NCI-H146 treated with DMSO at 0.1 percent for 48 hours (cell line): ENCODE data around the gene ARHGAP44.

Experiments used
- DNase-seq: peaks from one replicate; lab custom pipeline; 2025; ENCODE audit not compliant: unreplicated experiment; lab: John Stamatoyannopoulos, UW

ARHGAP44 gene, protein sequence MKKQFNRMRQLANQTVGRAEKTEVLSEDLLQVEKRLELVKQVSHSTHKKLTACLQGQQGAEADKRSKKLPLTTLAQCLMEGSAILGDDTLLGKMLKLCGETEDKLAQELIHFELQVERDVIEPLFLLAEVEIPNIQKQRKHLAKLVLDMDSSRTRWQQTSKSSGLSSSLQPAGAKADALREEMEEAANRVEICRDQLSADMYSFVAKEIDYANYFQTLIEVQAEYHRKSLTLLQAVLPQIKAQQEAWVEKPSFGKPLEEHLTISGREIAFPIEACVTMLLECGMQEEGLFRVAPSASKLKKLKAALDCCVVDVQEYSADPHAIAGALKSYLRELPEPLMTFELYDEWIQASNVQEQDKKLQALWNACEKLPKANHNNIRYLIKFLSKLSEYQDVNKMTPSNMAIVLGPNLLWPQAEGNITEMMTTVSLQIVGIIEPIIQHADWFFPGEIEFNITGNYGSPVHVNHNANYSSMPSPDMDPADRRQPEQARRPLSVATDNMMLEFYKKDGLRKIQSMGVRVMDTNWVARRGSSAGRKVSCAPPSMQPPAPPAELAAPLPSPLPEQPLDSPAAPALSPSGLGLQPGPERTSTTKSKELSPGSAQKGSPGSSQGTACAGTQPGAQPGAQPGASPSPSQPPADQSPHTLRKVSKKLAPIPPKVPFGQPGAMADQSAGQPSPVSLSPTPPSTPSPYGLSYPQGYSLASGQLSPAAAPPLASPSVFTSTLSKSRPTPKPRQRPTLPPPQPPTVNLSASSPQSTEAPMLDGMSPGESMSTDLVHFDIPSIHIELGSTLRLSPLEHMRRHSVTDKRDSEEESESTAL

DNA sequence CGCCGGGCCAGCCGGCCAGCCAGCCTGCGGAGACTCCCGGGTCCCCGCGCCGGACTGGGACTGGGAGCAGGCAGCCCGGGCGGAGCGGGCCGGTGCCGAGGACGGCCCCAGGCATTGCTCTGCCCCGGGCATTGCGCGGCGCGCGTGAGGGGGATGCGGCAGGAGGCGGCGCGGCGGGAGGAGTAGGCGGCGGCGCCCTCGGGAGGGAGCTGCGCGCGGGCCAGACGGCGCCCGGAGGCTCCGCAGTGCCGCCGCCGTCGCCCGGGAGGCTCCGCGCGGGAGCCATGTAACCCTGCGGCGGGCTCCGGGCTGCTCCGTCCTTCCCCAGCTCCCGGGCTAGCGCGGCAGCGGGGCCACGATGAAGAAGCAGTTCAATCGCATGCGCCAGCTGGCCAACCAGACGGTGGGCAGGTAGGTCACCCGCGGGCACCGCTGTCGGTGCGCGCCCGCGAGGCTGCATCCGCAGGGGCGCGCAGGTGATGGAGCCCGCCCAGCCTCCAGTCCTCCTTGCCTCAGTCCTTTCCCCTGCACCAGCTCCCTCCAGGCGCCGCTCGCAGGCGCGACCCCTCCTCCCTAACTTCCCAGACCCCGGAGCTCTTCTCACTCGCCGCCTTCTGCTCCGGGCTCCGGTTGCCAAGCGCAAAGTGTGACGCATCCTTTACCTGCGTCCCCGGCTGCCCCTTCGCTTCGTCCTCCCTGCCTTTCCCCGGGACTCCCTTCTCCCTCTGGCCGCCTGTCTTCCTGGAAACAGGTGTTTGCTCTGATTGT lies at the start of gene ARHGAP44:
Gene ARHGAP44 (plus strand): TSS at position 18 of the 768 bp plus-strand sequence. CDS start 341 bp downstream, at position 359.
- no peak for DNase-seq

DNA sequence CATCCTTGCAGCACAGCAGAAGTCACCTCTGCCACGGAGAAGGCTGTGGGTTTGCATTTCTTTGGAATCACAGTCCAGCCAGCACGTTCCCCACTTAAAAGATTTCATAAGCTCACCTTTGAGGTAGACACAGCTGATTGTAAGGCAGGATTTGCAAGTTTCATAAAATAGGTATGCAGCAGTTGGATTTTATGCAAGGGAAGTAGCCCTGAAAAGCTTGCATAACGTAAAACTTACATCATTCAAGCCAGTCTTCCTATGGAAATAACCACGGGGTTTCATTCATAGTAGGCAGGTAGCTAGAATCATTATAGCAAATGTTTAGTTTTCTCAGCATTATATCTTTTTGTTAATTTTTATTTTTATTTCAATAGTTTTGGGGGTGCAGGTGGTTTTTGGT lies 49.8 kb upstream of the ARHGAP44 start:
- no peak for DNase-seq

DNA sequence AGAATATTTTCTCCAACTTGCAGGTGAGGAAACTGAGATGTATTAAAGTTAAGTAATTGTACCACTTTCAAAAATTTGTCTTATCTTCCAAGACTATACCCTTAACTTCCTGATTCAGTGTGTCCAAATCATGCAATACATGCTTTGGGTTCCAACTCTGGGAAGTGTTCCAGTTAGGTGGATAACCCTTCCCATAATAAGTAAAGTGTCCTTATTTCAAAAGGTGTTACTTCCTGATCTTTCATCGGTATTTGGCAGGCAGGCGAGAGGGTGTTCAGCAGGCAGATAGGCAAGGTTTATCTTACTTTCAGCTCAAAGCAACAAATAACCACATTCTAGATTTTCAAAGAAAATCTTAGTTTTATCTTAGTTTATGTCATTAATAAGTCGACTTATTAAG lies 46.3 kb upstream of the ARHGAP44 start:
- DNase-seq: no peak

DNA sequence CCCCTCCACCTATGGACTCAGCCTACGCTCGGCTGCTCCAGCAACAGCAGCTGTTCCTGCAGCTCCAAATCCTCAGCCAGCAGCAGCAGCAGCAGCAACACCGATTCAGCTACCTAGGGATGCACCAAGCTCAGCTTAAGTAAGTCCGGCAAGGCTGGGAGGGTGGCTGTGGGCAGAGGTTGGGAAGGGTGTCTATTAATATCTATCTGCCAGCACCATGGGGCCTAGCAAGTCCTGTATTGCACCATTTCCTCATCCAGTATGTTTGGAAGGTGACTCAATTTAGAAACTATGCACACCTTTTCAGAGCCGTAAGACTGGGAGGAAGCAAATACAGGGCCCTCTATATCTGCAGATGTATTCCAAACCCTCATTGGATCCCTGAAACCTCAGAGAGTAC lies 45.0 kb upstream of the ARHGAP44 start:
- DNase-seq: no peak

DNA sequence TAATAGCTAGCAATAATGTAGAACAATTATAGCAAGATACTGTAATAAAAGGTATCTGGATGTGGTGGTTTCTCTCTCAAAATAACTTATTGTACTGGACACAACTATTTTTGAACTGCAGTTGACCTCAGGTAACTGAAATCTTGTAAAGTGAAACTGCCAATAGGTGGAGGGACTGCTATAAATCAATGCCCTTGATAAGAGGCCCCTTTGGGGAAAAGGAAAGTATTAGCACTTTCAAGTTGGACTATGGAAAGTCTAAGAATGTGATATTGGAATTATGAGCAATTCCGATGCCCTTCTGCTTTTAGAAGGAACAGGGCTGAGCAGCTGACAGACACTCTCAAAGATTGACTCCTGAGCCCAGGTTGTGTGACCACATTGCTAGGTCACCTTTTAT lies 44.5 kb upstream of the ARHGAP44 start:
- no peak for DNase-seq

DNA sequence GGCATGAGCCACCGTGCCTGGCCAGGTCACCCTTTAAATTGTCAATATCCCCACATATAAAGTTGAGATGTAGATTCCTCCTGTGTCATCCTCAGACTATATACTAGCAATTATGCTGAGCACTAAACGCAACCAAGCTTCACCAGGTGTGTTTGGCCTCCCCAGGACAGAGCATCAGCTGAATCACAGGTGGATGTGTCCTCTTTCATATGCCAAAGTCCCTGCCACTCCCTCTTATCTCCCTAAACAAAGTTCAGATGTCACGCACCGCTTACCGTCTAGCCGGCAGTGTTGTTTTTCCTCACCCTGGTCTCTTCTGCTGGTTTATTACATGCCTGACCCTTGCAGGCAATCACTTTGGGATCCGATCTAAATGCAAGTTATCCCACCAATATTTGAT lies 43.8 kb upstream of the ARHGAP44 start:
- DNase-seq: no peak

DNA sequence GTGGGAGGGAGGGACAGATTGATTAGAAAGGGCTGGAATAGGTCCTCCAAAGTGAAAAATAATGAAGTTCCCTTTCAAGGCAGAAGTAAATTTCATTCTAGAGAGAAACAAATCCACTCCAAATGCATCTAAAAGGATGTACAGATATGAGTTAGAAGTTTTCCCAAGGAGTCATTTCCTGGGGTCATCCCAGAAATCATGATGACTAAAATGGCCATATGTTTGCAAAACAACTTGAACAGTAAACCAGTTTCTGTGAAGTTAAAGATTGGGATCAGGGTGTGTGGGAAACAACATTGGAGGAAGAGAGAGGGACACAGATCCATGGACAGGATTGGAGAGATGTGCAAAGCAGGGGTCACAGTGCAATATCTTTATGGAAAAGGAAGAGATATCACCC lies 32.5 kb upstream of the ARHGAP44 start:
- DNase-seq: no peak

DNA sequence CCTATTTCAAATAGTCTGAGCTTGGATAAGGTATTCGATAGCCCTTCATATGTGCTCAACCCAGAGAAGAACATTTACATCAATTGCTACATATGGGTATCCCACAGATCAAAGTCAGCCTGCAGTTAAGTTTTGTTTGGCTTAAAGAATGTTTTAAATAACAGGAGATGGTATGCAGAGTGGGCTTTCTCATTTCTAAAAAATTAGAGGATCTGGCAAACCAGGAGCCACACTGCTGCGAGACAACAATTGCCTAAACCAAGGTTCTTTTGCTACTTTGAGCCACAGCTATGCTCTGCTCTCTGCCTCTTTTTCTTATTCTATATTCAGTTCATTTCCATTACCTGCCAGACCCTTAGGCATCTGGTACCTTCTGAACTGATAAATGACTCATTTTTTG lies 30.2 kb upstream of the ARHGAP44 start:
- DNase-seq: no peak

DNA sequence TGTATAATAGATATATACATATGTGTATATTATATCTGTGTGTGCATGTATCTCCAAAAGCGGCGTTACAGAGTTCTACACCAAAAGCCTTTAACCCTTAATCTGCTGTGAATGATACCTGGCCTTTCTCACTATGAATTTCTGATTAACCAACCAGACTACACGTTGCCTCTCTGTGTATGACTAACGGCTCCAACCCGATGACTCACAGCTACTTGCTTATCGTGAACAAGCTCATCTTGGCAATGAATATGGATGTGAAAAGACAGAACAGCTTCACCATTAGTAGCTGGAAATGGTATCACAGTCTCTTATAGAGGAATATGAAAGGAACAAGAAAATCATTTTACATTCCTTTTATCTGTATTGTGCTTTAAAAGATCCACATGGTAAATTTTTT lies 23.8 kb upstream of the ARHGAP44 start:
- no peak for DNase-seq

DNA sequence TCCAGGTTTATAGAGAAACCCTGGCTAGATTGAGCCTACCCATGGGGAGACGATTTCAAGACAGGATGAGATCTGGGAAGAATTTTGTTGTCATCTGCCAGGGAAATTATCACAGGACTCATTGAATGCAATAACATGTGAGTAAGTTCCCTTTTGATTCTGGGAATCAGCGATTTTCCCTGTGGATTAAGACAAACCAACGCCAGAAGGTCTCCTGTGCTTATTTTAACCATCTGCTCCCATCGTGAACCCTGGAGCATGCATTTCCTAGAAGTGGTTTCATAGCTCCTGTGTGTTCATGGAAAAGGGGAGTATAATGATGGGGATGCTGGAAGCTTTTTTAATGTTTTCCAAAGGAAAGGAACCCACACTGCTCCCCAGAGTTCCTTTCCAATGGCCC lies 21.0 kb upstream of the ARHGAP44 start:
- no peak for DNase-seq

DNA sequence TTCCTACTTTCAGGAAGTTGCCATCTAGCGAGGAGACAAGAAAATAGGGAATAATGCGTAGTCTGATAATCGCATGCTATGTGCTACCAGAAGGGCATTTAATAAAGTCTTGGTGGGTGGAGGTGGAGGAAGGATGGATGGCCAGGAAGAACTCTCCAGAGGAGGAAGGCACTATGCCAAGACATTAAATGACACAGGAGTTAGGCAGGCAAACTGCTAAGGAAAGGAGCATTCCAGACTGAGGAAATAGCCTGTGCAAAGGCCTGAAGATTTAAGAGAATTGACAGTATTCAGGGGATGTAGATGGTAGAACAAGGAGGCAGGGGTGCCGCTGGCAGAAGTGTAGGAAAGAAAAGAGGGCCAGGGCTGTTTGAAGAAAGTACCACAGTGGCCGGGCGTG lies 19.3 kb upstream of the ARHGAP44 start:
- DNase-seq: no peak

DNA sequence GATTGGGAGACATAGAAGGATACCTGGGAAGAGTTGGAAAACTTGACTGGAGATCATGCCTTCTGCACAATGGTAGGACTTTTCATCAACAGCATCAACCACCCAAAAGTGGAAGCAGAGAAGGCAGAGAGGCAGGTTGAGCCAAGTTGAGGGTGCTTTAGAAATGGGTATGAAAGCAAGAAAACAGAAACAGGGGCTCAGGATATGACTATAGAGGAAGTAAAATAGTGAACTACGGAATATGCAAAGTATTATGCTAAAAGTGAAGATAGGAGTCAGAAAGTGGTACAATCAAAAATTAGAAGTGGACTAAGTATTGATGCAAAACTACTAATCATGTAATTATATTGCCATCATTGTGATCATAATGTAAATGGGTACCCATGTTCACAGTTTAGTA lies 16.1 kb upstream of the ARHGAP44 start:
- DNase-seq: no peak

DNA sequence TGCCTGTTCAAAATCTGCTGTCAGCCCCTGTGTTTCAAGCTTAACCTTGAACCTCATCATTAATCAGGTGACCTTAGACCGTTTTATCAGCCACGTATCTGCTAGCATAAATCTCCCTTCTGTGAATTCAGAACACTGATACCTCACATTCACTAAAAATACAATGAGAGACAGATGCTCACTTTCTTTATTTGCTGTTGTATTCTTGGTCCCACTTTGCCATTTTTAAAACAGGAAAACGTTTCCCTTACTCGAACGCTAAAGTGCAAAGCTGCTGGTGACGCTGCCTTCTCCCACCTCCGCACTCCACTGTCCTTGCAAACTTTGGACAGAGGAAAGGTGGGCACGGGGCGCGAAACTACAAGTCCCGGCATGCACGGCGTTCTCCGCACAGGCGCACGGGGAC lies 220 bp upstream of the ARHGAP44 start:
- no peak for DNase-seq

DNA sequence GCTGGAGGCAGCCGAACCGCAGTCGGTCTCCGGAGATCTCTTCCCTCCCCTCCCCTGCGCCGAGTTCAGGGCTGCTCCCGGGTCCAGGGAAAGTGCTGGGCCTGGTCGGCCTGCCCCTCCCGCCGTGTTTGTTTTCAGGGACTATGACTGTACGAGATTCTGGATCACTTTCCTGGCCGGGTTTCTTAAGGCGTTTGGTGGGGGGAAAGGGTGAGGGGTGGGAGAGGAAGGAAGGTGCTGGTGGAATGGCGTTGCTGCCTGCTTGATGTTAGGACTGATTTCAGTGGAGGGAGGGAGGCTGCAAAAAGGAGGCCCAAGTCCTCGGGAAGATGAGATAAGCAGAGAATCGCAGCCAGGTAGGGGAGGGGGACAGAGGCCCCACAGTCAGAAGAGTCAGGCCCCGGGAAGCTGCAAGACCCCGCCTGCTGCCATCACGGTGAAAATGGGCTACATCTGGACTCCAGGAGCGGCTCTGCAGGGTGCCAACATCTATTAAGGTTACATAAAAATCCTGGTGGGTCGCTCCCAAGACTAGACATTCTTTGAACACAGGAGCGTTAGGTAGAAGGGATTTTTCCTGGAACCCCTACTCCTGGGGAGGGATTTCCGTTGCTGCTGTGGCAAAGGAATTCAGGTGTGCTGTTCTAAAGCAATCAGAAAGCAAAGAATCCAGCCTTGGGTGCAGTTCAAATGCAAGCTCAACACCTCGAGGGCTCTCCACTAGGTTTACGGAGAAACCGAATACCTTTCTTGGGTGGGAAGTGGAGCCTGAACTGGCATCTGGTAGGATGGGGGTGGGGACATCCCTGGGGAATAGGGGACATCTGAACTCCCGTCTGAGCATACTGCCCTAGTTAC lies 1.2 kb downstream of the ARHGAP44 start:
- DNase-seq: no peak

DNA sequence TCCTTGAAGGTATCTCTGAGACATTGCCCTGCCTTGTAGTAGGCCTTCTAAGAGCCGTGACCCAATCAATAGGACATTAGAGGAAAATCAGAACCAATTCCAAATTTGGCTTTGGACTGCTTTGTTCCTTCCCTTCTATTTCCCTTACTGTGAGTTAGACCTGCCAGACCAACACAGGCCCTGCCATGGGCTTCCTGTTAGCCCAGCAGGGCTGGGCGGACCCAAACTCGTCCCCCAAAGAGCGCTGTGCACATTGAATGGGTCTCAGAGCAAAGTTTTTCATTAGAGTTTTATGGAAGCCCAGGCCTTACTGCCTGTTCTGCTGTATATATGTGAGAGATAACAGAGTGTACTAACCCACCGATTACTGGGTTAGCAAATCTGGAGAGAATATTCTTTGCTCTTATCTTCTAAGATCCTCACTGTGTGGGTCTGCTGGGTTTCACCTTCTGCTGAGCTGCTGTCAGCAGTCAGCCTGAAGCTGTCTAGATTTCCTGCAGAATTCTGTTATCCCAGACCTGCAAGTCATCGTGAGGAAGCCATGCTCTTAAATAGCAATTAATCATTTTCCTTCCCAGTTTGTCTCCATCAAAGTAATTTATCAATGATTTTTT lies 5.7 kb downstream of the ARHGAP44 start:
- DNase-seq: no peak

DNA sequence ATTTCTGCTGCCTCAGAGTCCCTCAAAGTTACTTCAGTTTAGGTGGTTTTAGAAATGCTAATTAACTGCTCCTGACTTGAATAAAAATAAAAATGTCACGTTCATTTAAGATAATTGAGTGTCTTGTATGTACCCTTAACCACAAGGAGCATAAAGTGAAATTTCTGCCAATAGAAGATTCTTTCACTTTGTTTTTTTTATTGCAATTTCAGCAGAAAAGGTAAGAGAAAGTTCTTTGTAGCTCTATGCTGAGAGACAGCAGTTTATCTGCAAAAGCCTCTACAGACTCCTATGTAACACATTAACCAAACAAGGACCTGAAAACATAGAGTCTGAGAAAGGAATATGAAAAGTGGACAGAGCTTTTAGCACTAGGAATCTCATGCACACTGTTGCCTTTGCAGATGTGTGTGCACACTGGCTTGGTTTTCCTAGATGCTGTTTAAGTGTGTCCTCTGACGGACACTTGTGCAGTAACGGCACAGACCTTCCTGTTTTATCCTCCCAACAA lies 11.6 kb downstream of the ARHGAP44 start:
- DNase-seq: no peak

DNA sequence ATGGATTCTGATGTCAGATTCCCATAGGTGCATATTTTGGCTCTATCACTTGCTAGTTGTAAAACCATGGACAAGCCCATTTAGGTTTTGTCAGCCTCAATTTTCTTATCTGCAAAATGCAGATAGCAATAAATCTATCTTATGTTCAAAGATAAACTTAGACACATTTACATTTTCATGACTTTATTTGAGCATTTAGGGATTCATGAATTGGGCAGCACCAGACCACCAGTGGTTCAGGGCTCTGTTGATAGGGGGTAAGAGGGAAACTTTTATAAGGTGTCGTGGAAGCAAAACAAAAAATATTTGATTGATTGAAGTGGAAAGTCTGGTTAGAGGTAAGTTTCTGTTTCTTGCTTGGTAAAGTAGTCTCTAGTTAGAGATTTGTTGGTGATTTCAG lies 17.3 kb downstream of the ARHGAP44 start:
- no peak for DNase-seq

DNA sequence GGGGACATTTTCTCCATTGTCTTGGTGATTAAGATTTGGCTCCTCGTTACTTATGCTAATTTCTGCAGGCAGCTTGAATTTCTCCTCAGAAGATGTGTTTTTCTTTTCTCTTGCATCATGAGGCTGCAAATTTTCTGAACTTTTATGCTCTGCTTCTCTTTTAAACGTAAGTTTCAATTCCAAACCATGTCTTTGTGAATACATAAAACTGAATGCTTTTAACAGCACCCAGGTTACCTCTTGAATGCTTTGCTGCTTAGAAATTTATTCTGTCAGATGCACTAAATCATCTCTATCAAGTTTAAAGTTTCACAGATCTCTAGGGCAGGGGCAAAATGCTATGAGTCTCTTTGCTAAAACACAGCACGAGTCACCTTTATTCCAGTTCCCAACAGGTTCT lies 19.4 kb downstream of the ARHGAP44 start:
- DNase-seq: no peak

DNA sequence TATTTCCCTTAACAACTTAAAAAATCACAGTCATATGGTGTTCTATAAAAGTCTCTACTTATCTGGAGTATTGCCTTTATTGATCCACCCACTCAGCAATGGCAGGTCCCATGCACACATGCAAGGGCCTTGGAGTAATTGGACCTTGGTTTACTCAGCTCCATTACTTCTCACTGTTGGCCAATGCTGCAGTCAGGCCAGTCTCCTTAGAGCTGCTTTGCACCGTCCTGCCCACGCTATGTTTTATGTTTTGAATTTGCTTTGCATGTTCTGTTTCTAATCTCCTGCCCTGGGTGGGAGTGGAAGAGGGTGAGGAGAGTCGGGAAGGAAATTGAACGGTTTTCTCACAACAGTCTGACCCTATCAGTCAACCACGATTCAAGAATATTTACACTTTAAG lies 23.6 kb downstream of the ARHGAP44 start:
- DNase-seq: no peak

DNA sequence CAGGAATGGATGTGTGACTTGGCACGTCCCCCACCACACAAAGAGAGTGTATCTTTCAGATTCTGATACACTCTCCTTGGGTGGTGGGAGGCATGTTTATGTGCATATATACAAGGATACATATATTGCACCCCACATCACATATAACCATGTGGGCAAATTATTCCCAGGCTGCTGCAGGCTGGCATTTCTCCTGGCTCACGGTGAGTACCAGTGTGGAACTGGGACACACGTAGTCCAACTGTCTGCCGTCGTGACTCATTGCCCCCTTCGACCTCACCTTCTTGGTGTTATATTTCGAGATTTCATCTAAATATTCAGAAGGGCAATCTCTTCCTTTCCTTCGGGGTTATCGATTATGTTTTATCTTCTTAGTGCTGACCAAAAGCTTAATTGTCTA lies 24.4 kb downstream of the ARHGAP44 start:
- DNase-seq: no peak
